Effector memory CD8-positive, alpha-beta T cell (primary cell): ENCODE data around the gene USP13.
"Not testable (repeated sequence)": the region's sequence is repeated elsewhere in the genome, so short reads cannot be mapped to it uniquely, and the experiment has no call there.

ENCODE experiments used
- ATAC-seq: fragments of 150-1000 bp; cut with Tn5 transposase; replicated peaks from 2 replicates; pipeline ENCODE4 v1.10.0; 2021; ENCODE audit warnings: mild to moderate bottlenecking, moderate library complexity
- DNase-seq, 3 experiments: peaks; one replicate each; pipeline ENCODE4 v3.0.0; 2021
- H3K27ac Mint-ChIP-seq, 2 donors: one replicate each; pipeline ENCODE4 v1.8.0; 2022; ENCODE audit warnings: mild to moderate bottlenecking in 2 of 2, mixed read lengths in 2 of 2, moderate library complexity in 2 of 2
- H3K27me3 Mint-ChIP-seq, 2 donors: one replicate each; pipeline ENCODE4 v1.8.0; 2022; ENCODE audit warnings: mixed read lengths in 2 of 2
- H3K36me3 Mint-ChIP-seq: one replicate; pipeline ENCODE4 v1.8.0; 2022; ENCODE audit warnings: mild to moderate bottlenecking, moderate library complexity, mixed read lengths; ENCODE audit not compliant: insufficient read depth
- H3K4me1 Mint-ChIP-seq, 2 donors: one replicate each; pipeline ENCODE4 v1.8.0; 2022; ENCODE audit warnings: low read depth in 2 of 2, mixed read lengths in 2 of 2
- H3K4me3 Mint-ChIP-seq, 2 donors: one replicate each; pipeline ENCODE4 v1.8.0; 2022; ENCODE audit warnings: mild to moderate bottlenecking in 2 of 2, mixed read lengths in 2 of 2, moderate library complexity in 2 of 2
- H3K9me3 Mint-ChIP-seq, 2 donors: one replicate each; pipeline ENCODE4 v1.8.0; 2022; ENCODE audit warnings: mixed read lengths in 2 of 2

USP13 gene

DNA sequence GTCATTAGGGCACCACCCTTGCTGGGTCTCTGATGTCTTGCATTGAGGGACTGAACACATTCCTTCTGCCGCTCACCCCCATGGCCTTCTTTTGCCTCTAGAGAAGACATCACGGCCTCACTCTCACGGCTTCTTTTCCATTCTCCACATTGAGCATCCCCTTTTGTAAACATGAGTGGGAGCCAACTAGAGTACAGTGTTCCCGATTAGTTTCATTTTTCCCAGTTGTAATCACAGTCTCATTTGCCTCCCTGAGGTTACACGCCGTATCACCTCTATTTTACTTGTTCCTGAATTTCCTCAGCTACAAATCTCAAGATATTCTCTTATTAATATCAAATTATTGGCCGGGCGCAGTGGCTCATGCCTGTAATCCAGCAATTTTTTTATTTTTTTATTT, 17.5 kb downstream of the USP13 start:
- H3K27me3 Mint-ChIP-seq, result no peaks in the 10 kb centered on the region
- H3K36me3 Mint-ChIP-seq, result peaks cover 2% of the 10 kb centered on the region
- H3K27ac Mint-ChIP-seq, result no peak overlapping the region
- H3K9me3 Mint-ChIP-seq, result no peaks in the 10 kb centered on the region
- DNase-seq (no peak), ATAC-seq (no peak)
- H3K4me3 Mint-ChIP-seq, result no peak overlapping the region
- H3K4me1 Mint-ChIP-seq, result peaks cover 8 to 19% of the 10 kb centered on the region in 2 donors

DNA sequence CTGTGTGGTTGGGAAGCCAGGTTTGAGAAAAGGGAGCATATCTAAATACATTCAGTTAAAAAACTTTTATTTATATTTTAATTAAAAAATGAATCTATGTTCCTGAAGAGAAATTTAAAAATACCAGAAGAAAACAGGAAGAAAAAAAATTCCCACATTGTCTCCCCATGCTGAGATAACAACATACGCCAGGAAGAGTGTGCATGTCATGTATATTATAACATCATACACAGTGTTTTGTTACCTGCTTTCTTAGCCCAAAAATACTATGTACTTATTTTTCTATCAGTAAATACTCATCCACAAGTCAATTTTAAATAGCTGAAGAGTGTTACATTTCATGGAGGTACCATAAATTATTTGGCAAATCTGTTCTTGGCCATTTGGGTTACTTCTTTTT, 18.5 kb downstream of the USP13 start:
- ATAC-seq (no peak), DNase-seq (no peak)
- H3K9me3 Mint-ChIP-seq, result no peaks in the 10 kb centered on the region
- no peak overlapping the region for H3K4me3 Mint-ChIP-seq
- no peak overlapping the region for H3K27ac Mint-ChIP-seq
- H3K27me3 Mint-ChIP-seq, result no peaks in the 10 kb centered on the region
- H3K4me1 Mint-ChIP-seq, result peaks cover 6 to 23% of the 10 kb centered on the region in 2 donors
- H3K36me3 Mint-ChIP-seq, result peaks cover 2% of the 10 kb centered on the region

DNA sequence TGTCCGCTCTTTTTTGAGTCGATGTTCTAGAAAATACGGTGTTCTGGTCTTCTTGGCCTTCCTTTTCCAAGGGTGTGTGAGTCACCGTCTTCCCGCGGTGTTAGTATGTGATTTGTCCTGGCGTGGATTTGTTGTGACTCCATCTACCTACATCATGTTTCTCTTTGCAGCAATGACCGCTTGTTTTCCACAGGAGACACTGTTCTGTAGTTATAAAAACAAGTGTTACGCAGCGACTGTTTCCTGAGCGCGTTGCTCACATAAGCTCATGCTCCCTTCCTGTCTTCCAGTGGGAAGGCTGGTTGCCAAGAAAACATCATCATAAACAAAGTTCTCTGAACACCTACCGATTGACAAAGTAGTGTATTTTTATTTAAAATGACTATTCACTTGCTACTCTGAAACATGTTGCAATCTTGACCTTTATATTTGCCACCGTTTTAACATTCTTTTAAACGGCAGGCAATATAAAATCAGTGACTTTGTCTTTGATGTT, 19.0 kb downstream of the USP13 start:
- no peak overlapping the region for H3K4me3 Mint-ChIP-seq
- H3K27me3 Mint-ChIP-seq, result no peaks in the 10 kb centered on the region
- ATAC-seq (no peak), DNase-seq (no peak)
- H3K4me1 Mint-ChIP-seq, result peaks cover 6 to 23% of the 10 kb centered on the region in 2 donors
- no peak overlapping the region for H3K27ac Mint-ChIP-seq
- peaks cover 2% of the 10 kb centered on the region for H3K36me3 Mint-ChIP-seq
- H3K9me3 Mint-ChIP-seq, result no peaks in the 10 kb centered on the region

DNA sequence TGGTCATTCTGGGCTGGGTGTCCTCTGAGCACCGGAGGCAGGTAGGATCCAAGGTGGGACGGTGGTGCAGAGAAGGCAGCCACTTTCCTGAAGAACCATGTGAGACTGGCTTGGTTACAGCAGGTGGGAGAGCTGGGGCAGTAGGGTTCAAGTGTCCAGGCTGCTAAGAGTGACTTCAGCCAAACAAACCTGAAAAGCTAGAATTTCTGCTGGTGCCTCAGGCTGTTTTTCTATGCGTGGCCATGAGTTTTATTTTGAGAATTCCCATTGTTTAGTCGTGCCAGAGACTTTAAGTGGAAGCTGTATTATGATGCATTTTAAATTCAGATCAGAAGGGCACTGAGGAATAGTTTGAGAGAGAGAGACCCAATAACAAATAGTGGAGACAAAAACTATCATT, 20.1 kb downstream of the USP13 start:
- no peaks in the 10 kb centered on the region for H3K36me3 Mint-ChIP-seq
- no peak for ATAC-seq
- peaks cover 6 to 23% of the 10 kb centered on the region in 2 donors for H3K4me1 Mint-ChIP-seq
- no peaks in the 10 kb centered on the region for H3K9me3 Mint-ChIP-seq
- H3K27me3 Mint-ChIP-seq, result no peaks in the 10 kb centered on the region
- no peak overlapping the region for H3K27ac Mint-ChIP-seq
- DNase-seq, result no peak
- no peak overlapping the region for H3K4me3 Mint-ChIP-seq

DNA sequence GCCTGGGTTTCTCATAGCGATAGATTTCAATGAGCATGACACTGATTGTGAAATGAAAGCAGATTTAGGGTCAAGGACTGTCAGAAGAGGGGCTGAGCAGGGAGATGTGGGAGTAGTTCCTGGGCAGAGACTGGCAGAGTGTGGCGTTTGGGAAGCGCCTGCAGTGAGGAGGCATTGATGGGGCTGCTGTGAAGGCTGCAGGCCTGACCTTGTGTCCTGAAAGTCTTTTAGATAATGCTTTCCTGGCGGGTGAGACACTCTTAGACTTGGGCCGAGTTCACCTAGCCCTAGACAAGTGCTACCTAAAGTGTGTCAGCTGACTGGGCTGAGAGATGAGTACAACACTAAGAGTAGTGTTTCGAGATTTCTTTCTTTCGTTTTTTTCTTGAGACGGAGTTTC, 20.7 kb downstream of the USP13 start:
- Mint-ChIP-seq H3K4me3 (no peak overlapping the region), H3K27ac (no peak overlapping the region), H3K36me3 (no peaks in the 10 kb centered on the region), H3K27me3 (no peaks in the 10 kb centered on the region), H3K9me3 (no peaks in the 10 kb centered on the region), H3K4me1 (peaks cover 4 to 21% of the 10 kb centered on the region in 2 donors)
- no peak for DNase-seq
- no peak for ATAC-seq

DNA sequence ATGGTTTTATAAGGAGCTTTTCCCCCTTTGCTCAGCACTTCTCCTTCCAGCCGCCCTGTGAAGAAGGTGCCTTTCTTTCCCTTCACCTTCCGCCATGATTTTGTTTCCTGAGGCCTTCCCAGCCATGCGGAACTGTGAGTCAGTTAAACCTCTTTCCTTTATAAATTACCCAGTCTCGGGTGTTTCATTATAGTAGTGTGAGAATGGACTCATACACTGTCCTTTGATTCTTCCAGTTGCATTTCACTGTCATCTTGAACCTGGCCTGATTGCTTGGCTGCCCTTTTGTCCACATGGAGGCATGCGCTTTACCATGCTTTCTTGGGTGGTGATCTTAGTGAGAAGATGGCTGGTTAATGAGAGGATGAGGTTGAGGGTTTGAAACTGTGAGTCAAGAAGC, 23.2 kb downstream of the USP13 start:
- Mint-ChIP-seq H3K4me3 (no peak overlapping the region), H3K27ac (no peak overlapping the region), H3K4me1 (peaks cover 0 to 10% of the 10 kb centered on the region in 2 donors), H3K9me3 (no peaks in the 10 kb centered on the region), H3K27me3 (no peaks in the 10 kb centered on the region), H3K36me3 (no peaks in the 10 kb centered on the region)
- ATAC-seq, result no peak
- no peak for DNase-seq

DNA sequence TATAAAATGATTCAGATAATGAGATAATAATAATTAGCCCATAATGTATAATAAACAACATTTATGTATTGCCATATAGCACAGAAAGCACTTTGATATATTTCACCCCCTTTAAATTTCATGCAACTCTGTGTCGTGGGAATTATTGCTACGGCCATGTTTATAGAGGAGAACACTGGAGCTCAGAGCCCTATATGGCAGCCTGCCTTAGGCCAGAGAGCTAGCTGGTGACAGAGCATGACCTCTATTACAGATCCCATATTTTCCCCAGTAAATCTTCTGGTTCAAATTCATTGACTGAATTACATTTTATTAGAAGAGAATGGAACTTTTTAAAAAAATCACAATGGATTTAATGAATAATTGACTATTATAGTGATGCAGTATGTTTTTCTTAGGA, 25.0 kb downstream of the USP13 start:
- no peaks in the 10 kb centered on the region for H3K27me3 Mint-ChIP-seq
- H3K4me3 Mint-ChIP-seq, result no peak overlapping the region
- DNase-seq (no peak), ATAC-seq (no peak)
- H3K27ac Mint-ChIP-seq, result no peak overlapping the region
- H3K36me3 Mint-ChIP-seq, result no peaks in the 10 kb centered on the region
- H3K9me3 Mint-ChIP-seq, result no peaks in the 10 kb centered on the region
- H3K4me1 Mint-ChIP-seq, result peaks cover 0 to 7% of the 10 kb centered on the region in 2 donors

DNA sequence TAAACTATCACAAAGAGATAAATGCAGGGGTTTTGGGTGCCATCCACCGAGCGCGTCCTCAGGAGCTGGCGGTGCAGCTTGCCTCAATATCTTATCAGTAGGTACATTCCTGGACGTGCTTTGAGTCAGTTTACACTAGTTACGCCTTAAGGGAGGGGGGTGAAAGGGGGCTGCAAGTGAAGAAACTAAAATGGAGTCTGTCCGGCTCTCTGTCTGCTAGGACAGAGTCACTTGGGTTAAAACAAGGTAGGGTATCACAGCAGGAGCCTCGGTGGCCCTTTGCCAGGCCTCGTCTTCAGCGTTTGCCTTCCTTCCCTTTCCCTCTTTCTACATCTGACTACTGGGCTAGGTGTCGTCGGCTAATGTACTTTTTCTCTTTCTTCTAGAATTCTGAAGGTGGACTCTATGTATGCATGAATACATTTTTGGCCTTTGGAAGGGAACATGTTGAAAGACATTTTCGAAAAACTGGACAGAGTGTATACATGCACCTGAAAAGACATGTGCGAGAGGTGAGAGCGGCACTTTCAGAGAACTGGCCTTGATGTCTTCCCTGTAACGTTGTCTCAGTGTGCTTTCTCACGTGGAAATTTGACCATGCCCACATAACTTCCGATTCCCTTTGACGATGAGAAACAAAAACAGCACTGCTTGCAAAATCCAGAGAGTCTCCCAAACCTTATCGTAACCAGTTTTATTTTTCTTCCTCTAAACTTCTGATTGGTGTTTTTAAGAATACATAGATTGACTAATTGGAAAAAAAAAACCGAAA, 28.8 kb downstream of the USP13 start:
- no peaks in the 10 kb centered on the region for H3K4me1 Mint-ChIP-seq
- H3K27me3 Mint-ChIP-seq, result no peaks in the 10 kb centered on the region
- peak overlapping the region in 1 of 2 donors; percentile 23 for H3K27ac Mint-ChIP-seq
- H3K9me3 Mint-ChIP-seq, result no peaks in the 10 kb centered on the region
- no peaks in the 10 kb centered on the region for H3K36me3 Mint-ChIP-seq
- no peak overlapping the region for H3K4me3 Mint-ChIP-seq
- ATAC-seq (no peak), DNase-seq (no peak)

DNA sequence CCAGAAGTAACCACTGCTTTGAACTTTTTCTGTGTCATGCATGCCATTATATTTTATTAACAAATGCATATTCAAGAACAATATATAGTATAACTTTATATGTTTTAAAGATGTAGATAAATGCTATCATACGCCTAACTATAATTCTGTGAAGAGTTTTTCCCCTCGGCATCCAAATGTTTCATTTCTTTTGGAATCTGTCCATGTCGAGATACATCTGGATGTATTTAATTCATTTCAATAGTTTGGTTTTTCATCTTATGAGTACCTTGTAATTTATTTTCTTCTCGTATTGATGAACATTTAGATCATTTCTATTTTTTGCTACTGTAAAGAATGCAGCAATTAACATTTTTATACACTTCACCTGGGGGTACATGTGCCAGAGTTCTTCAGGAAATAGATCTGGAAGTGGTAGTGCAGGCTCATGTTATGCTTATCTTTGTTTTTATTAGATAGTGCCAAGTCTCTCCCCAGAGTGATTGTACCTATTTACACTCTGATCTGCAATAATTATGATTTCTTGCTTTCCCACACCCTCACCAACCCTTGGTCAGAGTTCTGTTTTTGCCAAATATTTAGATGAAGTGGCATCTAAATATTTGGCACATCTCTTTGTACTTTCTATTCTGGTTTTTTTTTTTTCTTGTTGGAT, 29.7 kb downstream of the USP13 start:
- H3K27me3 Mint-ChIP-seq, result no peaks in the 10 kb centered on the region
- no peaks in the 10 kb centered on the region for H3K36me3 Mint-ChIP-seq
- H3K27ac Mint-ChIP-seq, result no peak overlapping the region
- no peak overlapping the region for H3K4me3 Mint-ChIP-seq
- no peaks in the 10 kb centered on the region for H3K9me3 Mint-ChIP-seq
- DNase-seq (no peak), ATAC-seq (no peak)
- H3K4me1 Mint-ChIP-seq, result no peaks in the 10 kb centered on the region

DNA sequence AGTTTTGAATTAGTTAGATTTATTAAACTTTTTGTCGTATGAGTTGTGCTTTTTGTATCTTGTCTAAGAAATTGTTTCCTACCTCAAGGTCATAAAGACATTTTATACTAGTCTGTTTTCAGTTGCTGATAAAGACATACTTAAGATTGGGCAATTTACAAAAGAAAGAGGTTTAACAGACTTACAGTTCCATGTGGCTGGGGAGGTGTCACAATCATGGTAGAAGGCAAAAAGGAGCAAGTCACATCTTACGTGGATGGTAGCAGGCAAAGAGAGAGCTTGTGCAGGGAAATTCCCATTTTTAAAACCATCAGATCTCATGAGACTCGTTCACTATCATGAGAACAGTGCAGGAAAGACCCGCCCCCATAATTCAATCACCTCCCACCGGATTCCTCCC, 30.4 kb downstream of the USP13 start:
- H3K36me3 Mint-ChIP-seq, H3K27ac Mint-ChIP-seq, H3K4me3 Mint-ChIP-seq, ATAC-seq, DNase-seq, H3K4me1 Mint-ChIP-seq, H3K27me3 Mint-ChIP-seq, H3K9me3 Mint-ChIP-seq: not testable (repeated sequence)

DNA sequence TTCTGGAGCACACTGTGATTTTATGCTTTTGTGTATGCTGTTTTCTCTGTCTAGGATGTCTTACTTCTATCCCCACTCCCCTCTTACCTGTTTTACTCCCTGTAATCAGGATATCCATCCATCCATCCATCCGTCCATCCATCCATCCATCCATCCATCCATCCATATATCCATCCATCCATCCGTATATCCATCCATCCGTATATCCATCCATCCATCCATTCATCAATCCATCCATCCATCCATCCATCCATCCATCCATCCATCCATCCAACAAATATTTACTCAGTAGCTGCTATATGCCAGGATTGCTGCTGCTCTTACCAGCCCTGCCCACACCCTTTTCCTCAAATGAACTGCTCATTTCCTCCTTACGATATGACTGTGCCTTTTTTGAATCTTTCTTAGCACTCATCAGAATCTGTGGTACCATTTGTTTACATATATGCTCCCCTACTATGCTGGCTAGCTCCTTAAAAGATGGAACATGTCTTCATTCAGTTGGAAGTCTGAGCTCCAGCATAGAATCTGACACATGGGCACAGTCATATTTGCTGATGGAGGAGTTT, 35.2 kb downstream of the USP13 start:
- Mint-ChIP-seq H3K4me3 (no peak overlapping the region), H3K36me3 (no peaks in the 10 kb centered on the region), H3K9me3 (no peaks in the 10 kb centered on the region), H3K27me3 (no peaks in the 10 kb centered on the region), H3K27ac (no peak overlapping the region), H3K4me1 (no peaks in the 10 kb centered on the region)
- DNase-seq (no peak), ATAC-seq (no peak)

DNA sequence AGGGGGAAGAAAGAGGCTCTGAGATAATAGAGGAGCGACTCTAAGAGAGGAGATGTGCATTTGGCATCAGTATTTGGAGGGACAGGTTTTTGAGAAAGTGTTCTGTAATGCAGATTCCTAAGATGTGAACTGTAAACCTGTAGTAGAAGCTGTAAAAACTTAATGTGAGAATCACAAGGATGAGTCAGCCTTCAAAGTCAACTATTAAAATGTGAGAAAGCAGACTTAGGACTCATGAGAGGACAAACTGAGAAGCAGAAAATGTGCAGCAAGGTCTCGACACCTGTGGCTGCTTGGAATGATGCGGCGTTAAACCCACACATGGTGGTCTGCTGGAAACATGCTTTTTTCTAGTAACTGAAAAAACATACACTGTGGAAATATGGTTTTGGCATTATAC, 36.0 kb downstream of the USP13 start:
- Mint-ChIP-seq H3K9me3 (no peaks in the 10 kb centered on the region), H3K4me3 (no peak overlapping the region), H3K27me3 (no peaks in the 10 kb centered on the region), H3K27ac (peak overlapping the region in 1 of 2 donors; percentile 35), H3K4me1 (no peaks in the 10 kb centered on the region), H3K36me3 (no peaks in the 10 kb centered on the region)
- DNase-seq (no peak), ATAC-seq (no peak)

DNA sequence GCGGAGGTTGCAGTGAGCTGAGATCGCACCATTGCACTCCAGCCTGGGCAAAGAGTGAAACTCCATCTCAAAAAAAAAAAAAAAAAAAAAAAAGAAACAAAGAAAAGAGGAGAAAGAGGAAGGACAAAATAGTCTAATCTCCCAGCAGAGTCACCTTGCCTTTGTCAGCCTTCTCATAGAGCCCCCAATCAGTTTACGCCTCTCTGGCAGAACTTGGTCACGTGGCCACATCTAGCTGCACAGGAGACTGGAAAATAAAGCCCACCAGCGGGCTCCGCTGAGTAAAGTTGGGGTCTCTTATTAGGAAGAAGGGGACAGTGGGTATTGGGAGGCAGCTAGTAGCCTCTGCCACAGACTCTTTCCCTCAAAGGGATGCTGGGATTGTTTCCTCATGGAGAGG, 41.9 kb downstream of the USP13 start:
- Mint-ChIP-seq H3K4me3 (no peak overlapping the region), H3K27me3 (no peaks in the 10 kb centered on the region), H3K4me1 (peaks cover 0 to 4% of the 10 kb centered on the region in 2 donors), H3K9me3 (no peaks in the 10 kb centered on the region), H3K36me3 (no peaks in the 10 kb centered on the region), H3K27ac (no peak overlapping the region)
- DNase-seq (no peak), ATAC-seq (no peak)
